NK-92 (cell line): ENCODE data around the gene FBP2.
"Not testable (repeated sequence)": the region's sequence is repeated elsewhere in the genome, so short reads cannot be mapped to it uniquely, and the experiment has no call there.

Experiments
- DNase-seq: peaks from one replicate; lab custom pipeline; 2025; ENCODE audit not compliant: unreplicated experiment; lab: John Stamatoyannopoulos, UW

FBP2 gene

GRCh38 chr9:94564279-94564678 lies 29.3 kb downstream of the FBP2 start:
- not testable (repeated sequence) for DNase-seq

GRCh38 chr9:94563548-94563947 lies 30.1 kb downstream of the FBP2 start:
- no peak for DNase-seq

GRCh38 chr9:94560237-94560636 lies 33.4 kb downstream of the FBP2 start:
- DNase-seq = no peak

- no peak for DNase-seq
Observed at GRCh38 chr9:94557376-94557775, 36.2 kb downstream of the FBP2 start.

- DNase-seq = no peak
Observed at GRCh38 chr9:94554439-94555331, 38.9 kb downstream of the FBP2 start, which contains the start of gene PCAT7. Gene PCAT7 (plus strand): TSS chr9:94555083.

- DNase-seq = no peak
Observed at GRCh38 chr9:94554078-94554438, 39.6 kb downstream of the FBP2 start.

GRCh38 chr9:94553029-94553938 lies 40.3 kb downstream of the FBP2 start:
- DNase-seq = no peak

- DNase-seq = no peak
Observed at GRCh38 chr9:94545940-94546339, 47.7 kb downstream of the FBP2 start.

- not testable (repeated sequence) for DNase-seq
Observed at GRCh38 chr9:94544335-94544734, 49.3 kb downstream of the FBP2 start.

GRCh38 chr9:94538908-94539307 lies 54.7 kb downstream of the FBP2 start:
- no peak for DNase-seq

GRCh38 chr9:94534901-94535300 lies 58.7 kb downstream of the FBP2 start:
- no peak for DNase-seq

- DNase-seq = no peak
Observed at GRCh38 chr9:94533601-94534000, 60.0 kb downstream of the FBP2 start.

- no peak for DNase-seq
Observed at GRCh38 chr9:94533155-94533554, 60.5 kb downstream of the FBP2 start.

GRCh38 chr9:94528886-94529285 lies 64.7 kb downstream of the FBP2 start:
- no peak for DNase-seq

- no peak for DNase-seq
Observed at GRCh38 chr9:94526951-94527350, 66.7 kb downstream of the FBP2 start.

- no peak for DNase-seq
Observed at GRCh38 chr9:94526271-94526670, 67.4 kb downstream of the FBP2 start.

GRCh38 chr9:94525396-94526035 lies 68.1 kb downstream of the FBP2 start:
- no peak for DNase-seq

GRCh38 chr9:94517254-94517653 lies 76.4 kb downstream of the FBP2 start:
- no peak for DNase-seq

- no peak for DNase-seq
Observed at GRCh38 chr9:94514722-94515121, 78.9 kb downstream of the FBP2 start.

- no peak for DNase-seq
Observed at GRCh38 chr9:94511955-94512265, 81.7 kb downstream of the FBP2 start.

GRCh38 chr9:94511134-94511954 lies 82.3 kb downstream of the FBP2 start:
- DNase-seq = no peak
